CD1c-positive myeloid dendritic cell (primary cell): ENCODE measurements around the gene ROCK2.

Experiments used
- DNase-seq: peaks from one replicate; pipeline ENCODE4 v3.0.0-alpha.2; 2016; ENCODE audit errors: extremely low spot score

The ROCK2 gene

GRCh38 chr2:11310212-11310611 lies 34.2 kb downstream of the ROCK2 start:
- peak; percentile 10 for DNase-seq

- no peak for DNase-seq
Observed at GRCh38 chr2:11309706-11310105, 34.7 kb downstream of the ROCK2 start.

- no peak for DNase-seq
Observed at GRCh38 chr2:11307764-11308415, 36.5 kb downstream of the ROCK2 start.

GRCh38 chr2:11305958-11306357 lies 38.5 kb downstream of the ROCK2 start:
- no peak for DNase-seq

- DNase-seq, result no peak
Observed at GRCh38 chr2:11305338-11305737, 39.1 kb downstream of the ROCK2 start.

- no peak for DNase-seq
Observed at GRCh38 chr2:11304476-11304875, 40.0 kb downstream of the ROCK2 start.

- no peak for DNase-seq
Observed at GRCh38 chr2:11303290-11304013, 41.0 kb downstream of the ROCK2 start.

- DNase-seq, result no peak
Observed at GRCh38 chr2:11299439-11299838, 45.0 kb downstream of the ROCK2 start.

- no peak for DNase-seq
Observed at GRCh38 chr2:11298592-11298991, 45.8 kb downstream of the ROCK2 start.

- no peak for DNase-seq
Observed at GRCh38 chr2:11296401-11296800, 48.0 kb downstream of the ROCK2 start.

- DNase-seq, result peak; percentile 13
Observed at GRCh38 chr2:11292464-11293255, 51.8 kb downstream of the ROCK2 start.

GRCh38 chr2:11290713-11291112 lies 53.7 kb downstream of the ROCK2 start:
- DNase-seq, result no peak

- no peak for DNase-seq
Observed at GRCh38 chr2:11290211-11290610, 54.2 kb downstream of the ROCK2 start.

GRCh38 chr2:11288431-11288830 lies 56.0 kb downstream of the ROCK2 start:
- no peak for DNase-seq

- no peak for DNase-seq
Observed at GRCh38 chr2:11286749-11287148, 57.7 kb downstream of the ROCK2 start.

GRCh38 chr2:11286323-11286722 lies 58.1 kb downstream of the ROCK2 start:
- no peak for DNase-seq

- DNase-seq, result no peak
Observed at GRCh38 chr2:11285499-11285898, 58.9 kb downstream of the ROCK2 start.

- DNase-seq, result peak; percentile 61
Observed at GRCh38 chr2:11281186-11281585, 63.2 kb downstream of the ROCK2 start.

GRCh38 chr2:11280713-11281112 lies 63.7 kb downstream of the ROCK2 start:
- DNase-seq, result no peak

- DNase-seq, result no peak
Observed at GRCh38 chr2:11279398-11279797, 65.0 kb downstream of the ROCK2 start.

GRCh38 chr2:11278219-11278618 lies 66.2 kb downstream of the ROCK2 start:
- DNase-seq, result no peak

GRCh38 chr2:11275910-11276309 lies 68.5 kb downstream of the ROCK2 start:
- no peak for DNase-seq

- peak; percentile 69 for DNase-seq
Observed at GRCh38 chr2:11270891-11271290, 73.5 kb downstream of the ROCK2 start.
